GM19463 (cell line): ENCODE measurements around the gene PRSS37.
"Not testable (repeated sequence)": the region's sequence is repeated elsewhere in the genome, so short reads cannot be mapped to it uniquely, and the experiment has no call there.

Source experiments
- ATAC-seq: cut with Tn5 transposase; IDR thresholded peaks from one replicate; pipeline ENCODE4 v1.9.1; 2021; ENCODE audit warnings: mild to moderate bottlenecking, moderate library complexity; ENCODE audit not compliant: unreplicated experiment

Gene PRSS37, protein sequence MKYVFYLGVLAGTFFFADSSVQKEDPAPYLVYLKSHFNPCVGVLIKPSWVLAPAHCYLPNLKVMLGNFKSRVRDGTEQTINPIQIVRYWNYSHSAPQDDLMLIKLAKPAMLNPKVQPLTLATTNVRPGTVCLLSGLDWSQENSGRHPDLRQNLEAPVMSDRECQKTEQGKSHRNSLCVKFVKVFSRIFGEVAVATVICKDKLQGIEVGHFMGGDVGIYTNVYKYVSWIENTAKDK

DNA sequence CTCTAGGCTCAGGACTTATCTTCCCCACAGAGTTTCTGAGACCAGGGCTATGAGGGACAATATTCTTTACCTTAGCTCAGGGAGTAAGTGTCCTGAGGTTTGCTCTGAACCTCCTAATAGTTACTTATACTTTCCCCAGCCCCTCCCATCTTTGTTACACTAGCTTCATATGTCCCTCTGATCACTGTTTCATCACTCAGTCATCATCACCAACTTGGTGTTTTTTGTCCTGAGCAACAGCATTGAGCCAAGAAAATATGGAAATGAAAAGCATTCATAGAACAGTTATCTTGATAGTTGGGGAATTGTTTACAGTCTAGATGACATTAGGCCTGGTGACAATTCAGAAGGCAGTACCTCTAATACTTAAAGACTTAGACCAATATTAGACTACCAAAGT is at the start of gene PRSS37:
Gene PRSS37 (minus strand): TSS at position 101 of the 400 bp plus-strand sequence. CDS start 436 bp downstream, outside the sequence.
- ATAC-seq = no peak

GRCh38 chr7:141889321-141889720 is 48.0 kb upstream of the PRSS37 start:
- no peak for ATAC-seq

DNA sequence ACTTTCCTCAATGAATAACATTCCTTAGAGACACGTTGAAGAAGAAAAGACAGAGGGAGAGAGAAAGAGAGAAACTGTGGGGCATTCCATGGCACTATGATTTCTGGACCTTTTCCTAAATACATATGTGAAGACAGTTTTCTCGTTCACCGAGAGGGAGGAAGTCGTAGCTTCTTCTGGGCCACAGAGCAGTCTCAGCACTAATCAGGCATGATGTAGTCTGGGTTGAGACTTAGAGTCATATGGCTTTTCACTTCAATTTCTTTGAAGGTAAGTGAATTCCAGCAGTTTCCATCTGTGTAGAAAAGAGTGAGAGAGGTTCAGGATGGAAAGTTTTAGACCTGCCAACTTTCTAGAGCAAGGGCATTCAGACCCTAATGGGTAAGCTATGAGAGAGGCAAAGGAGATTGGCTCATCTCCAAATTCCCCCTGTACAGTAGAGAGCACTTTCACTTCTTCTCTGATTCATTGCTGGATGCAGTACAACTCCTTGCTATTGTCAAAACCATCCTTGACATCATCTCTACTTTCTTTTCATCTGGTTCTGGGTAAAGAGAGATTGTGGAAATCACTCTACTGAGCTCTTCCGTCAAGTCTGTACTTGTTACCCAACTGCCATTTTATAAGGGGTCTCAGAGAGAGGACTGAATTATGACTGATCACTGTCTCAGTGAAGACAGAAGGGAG is 43.4 kb upstream of the PRSS37 start:
- ATAC-seq = peak; percentile 84

DNA sequence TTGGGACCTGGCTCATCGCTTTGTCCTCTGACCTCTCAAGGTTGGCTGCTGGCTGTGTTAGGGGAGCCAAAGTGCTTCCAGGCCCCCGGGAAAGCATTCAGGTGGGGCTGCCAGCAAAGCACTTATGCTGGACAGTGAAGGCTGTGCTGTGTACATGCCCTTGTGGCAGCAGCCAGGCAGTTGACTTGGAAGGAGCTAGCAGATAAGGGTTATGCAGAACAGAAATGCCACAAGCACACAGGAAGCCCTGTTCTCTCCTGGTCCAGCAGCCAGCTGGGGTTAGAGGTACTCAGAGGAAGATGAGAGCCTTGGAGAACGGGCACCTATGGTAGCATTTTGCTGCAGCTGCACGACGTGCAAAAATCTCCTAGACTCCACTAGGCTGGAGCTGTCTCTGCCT is 39.7 kb upstream of the PRSS37 start:
- no peak for ATAC-seq

GRCh38 chr7:141877365-141877764 is 36.1 kb upstream of the PRSS37 start:
- no peak for ATAC-seq

GRCh38 chr7:141876371-141876770 is 35.1 kb upstream of the PRSS37 start:
- ATAC-seq = no peak

- ATAC-seq = no peak
Measured at GRCh38 chr7:141875453-141875852, 34.2 kb upstream of the PRSS37 start.

DNA sequence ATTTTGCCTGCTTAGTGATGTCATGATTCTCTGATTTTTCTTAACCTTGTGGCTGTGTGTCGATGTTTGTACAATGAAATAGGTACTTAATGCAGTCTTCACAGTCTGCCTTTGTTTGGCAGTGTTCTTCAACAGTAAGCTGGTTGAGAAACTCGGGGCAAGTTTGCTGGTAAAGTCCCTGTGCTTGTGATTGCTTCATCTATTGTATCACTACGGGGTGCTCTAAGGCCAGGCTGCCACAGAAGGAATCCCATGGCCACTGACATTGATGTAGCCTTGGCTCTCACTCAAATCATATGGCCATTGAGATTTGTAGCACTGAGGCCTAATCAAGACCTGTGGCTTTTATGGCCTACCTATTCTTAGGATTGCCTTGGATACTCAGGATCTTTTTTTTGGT is 33.5 kb upstream of the PRSS37 start:
- no peak for ATAC-seq

DNA sequence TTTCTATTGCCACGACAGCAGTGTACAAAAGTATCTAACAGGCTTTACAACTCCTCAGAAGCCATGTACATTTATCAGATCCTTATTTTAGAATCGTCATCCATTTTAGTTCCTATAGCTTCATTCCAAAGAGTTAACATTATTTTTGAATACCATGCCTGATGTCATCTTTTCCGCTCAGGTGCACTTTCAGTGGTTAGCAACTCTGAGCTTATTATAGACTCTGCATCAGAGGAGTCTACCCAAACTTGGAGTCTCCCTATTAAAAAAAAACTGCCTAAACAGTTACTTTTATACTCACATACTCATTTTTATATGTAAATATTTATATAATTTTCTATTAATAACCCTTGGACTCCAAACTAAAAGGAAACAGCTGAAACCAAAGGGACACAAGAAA is 31.6 kb upstream of the PRSS37 start:
- no peak for ATAC-seq

DNA sequence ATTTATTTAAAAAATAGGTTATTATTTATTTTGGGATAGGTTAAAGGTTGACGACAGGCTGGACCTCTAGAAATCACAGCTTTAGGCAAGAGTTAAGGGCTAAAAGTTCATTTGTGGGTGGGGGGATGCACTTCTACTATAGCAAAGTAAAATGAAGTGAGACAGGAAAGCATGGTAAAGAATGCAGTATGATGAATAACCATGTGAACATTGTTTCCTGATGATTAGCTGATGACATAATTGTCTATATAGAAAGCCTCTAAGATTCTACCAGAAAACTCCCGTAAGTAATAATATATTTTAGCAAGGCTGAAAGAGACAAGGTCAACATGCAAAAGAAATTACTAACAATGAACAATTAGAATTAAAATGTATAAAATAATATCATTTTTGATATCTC is 25.7 kb upstream of the PRSS37 start:
- no peak for ATAC-seq

DNA sequence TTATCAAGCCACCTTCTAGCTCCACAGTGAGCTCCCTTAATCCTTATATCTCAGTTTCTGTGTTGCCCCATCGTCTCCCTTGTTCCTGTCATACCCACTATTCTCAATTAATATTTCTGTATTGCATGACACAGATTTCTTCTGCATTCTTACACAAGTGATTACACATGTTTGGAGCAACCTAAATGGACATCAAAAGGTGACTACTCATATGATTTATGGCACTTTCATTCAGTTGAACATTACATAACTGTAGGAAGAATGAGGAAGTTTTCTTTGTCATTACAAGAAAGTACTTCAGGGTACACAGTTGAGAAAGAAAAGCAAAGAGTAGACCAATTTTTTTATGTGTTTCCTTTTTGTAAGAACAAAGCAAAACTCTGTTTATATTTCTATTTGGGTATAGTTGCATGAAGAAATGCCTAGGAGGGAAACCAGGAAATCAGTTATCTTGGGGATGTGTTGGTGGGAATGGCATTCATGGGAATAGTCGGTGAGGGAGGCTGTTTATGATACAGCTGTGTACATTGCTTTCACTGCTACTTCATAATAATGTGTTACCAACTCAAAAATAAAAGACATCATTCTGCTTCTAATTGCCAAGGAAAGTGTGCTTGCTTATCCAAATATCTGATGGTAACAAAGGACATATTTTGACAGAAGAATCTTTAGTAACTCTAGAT is 23.6 kb upstream of the PRSS37 start:
- ATAC-seq = no peak

GRCh38 chr7:141860207-141860606 is 18.9 kb upstream of the PRSS37 start:
- ATAC-seq = no peak

- ATAC-seq = no peak
Measured at GRCh38 chr7:141847996-141848395, 6.7 kb upstream of the PRSS37 start.

GRCh38 chr7:141844256-141844655 is 3.0 kb upstream of the PRSS37 start:
- no peak for ATAC-seq

DNA sequence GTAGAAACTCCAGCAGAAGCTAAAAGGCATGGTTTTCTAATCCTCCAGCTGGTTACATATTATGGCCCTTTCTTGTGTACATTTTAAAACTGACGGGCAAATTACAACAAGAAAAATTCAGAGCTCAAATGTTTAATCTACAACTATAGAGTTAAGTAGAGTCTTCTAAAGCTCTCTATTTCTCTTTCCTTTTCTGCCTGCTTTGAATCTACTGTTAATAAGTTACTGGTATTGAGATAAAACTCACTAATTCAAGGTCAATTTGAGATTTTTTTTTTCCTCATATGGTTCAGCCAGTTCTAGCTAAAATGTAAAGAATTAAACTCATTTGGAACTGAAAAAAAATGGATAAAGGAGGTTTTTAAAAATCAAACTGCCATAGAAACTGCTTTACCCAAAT is 1.6 kb upstream of the PRSS37 start:
- ATAC-seq = no peak

DNA sequence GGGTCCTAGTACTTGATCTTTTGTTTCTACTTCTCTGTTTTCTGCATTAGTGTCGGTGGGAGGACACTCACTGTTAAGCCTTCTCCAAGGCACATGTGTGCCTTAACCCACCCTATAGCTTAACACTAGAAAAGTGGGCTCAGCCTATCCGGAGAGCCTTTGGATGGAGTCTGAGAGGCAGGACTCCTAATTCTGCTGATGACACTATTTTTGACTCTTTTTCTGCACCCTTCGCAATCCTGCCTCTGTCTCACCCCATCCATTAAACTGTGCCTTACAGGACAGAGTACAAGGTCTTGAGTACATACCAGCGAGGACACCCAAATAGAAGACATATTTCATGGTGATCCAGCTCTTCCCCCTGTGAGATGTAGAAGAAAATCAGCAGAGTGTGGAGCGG is 577 bp downstream of the PRSS37 start:
- no peak for ATAC-seq

DNA sequence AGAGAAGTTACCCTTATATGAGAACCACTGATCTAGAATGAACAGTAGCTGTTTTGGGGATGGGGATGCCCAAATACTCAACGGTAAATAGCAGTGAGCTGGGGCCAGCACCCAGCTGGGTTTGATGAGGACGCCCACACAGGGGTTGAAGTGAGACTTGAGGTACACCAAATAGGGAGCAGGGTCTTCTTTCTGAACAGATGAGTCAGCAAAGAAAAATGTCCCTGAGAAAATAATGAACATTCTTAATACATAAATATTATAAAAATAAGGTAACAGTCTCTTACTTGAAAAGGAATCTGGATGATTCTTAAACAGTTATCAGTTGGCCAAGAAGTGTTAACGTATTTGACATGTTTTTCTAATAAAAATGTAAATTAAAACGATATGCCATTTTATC is 2.0 kb downstream of the PRSS37 start:
- ATAC-seq = no peak

DNA sequence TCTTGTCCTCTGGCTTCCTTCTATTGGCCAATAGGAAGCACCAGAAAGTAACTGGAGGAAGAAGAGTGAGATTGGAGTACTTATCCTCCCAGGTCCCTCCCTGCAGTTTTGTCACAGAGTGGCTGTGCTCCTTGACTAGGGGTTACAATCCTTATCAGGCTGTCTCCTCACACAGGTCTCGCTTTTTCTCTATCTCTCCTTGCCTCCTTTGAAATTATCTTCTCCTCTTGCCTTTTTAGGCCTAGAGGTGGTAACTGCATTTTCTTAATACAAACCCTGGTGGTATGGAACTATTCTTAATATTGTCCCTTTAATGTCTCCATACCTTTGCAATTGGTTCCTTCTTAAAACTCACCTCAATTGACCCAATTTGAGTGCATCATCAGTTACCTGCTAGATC is 2.7 kb downstream of the PRSS37 start:
- ATAC-seq = no peak

GRCh38 chr7:141837683-141838082 is 3.6 kb downstream of the PRSS37 start:
- ATAC-seq = no peak

DNA sequence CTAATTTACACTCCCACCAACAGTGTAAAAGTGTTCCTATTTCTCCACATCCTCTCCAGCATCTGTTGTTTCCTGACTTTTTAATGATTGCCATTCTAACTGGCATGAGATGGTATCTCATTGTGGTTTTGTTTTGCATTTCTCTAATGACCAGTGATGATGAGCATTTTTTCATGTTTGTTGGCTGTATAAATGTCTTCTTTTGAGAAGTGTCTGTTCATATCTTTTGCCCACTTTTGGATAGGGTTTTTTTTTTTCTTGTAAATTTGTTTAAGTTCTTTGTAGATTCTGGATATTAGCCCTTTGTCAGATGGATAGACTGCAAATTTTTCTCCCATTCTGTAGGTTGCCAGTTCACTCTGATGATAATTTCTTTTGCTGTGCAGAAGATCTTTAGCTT is 18.9 kb downstream of the PRSS37 start:
- ATAC-seq = not testable (repeated sequence)

DNA sequence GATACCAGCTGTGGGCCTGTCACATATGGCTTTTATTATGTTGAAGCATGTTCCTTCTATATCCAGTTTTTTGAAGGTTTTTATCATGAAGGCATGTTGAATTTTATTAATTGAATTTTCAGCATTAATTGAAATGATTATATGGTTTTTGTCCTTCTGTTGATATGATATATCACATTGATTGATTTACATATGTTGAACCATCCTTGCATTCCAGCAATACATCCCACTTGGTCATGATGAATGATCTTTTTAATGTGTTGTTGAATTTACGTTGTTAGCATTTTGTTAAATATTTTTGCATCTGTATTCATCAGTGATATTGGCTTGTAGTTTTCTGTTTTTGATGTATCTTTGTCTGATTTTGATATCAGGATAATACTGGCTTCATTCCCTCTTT is 21.2 kb downstream of the PRSS37 start:
- ATAC-seq = no peak

DNA sequence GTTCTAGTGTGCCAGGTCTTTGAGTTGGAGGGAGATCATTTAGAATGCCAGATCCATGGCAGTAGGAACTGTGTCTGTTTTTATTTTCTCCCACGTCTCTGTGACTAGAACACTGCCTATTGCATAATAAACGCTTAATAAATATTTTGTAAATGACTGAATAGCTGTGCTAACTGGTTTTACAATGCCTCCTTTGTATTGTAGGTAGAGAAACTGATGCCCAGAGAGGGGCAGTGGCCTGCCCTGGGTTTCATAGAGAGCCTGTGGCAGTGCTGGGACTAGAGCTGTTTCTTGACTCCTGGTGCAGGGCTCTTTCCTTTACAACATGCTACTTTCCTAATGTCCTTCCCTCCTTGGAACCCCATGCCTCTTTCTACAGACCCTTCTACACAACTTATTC is 48.8 kb downstream of the PRSS37 start:
- ATAC-seq = no peak
